22Rv1 (cell line): ENCODE results near the gene NUP54.

Source experiments
- CTCF ChIP-seq: fragments of 450-650 bp; IDR thresholded peaks from 2 replicates; pipeline ENCODE4 v1.5.1; 2017; ENCODE audit warnings: mild to moderate bottlenecking
- ZFX ChIP-seq: fragments of 450-650 bp; IDR thresholded peaks from 2 replicates; pipeline ENCODE4 v1.6.1; 2017; ENCODE audit warnings: antibody characterized with exemption, borderline replicate concordance

- no peak for TF ChIP-seq CTCF
- no peak for TF ChIP-seq ZFX
These were observed 8.4 kb upstream of the NUP54 start for GRCh38 chr4:76156635-76157034.
